HFFc6 (cell line): Measurements from ENCODE around the gene CPXM2. TPM values are rescaled to one million over a fixed set of nuclear protein-coding genes. Genes with fewer than 3 reads are reported as not detected.

ENCODE experiments used
- DNase-seq: peaks from one replicate; pipeline ENCODE4 v3.0.0-alpha.2; 2018
- H3K27ac Mint-ChIP-seq: 2 replicates; pipeline ENCODE4 v1.8.0; 2020; ENCODE audit warnings: mild to moderate bottlenecking, mixed read lengths
- H3K27me3 Mint-ChIP-seq: 2 replicates; pipeline ENCODE4 v1.8.0; 2021; ENCODE audit warnings: mild to moderate bottlenecking, moderate library complexity, mixed read lengths; ENCODE audit not compliant: insufficient read depth
- H3K36me3 Mint-ChIP-seq: 2 replicates; pipeline ENCODE4 v1.8.0; 2021; ENCODE audit warnings: low read depth, mixed read lengths
- H3K4me1 Mint-ChIP-seq: 2 replicates; pipeline ENCODE4 v1.8.0; 2020; ENCODE audit warnings: low read depth, mixed read lengths
- H3K4me3 Mint-ChIP-seq: 2 replicates; pipeline ENCODE4 v1.8.0; 2020; ENCODE audit warnings: mild to moderate bottlenecking, moderate library complexity, mixed read lengths
- H3K9me3 Mint-ChIP-seq: 2 replicates; pipeline ENCODE4 v1.8.0; 2020; ENCODE audit warnings: mild to moderate bottlenecking, mixed read lengths
- CTCF ChIP-seq: fragments of 200-600 bp; sonication (generic); IDR thresholded peaks from 2 replicates; pipeline ENCODE4 v1.5.0; 2021; ENCODE audit warnings: antibody characterized with exemption, mild to moderate bottlenecking
- total RNA-seq, 6 experiments: library from RNA; stranded (reverse); fragmentation: NEBNext Ultra II Directional; extraction: Animal tissue kit (Norgen Biotek cat#: 25700); gene quantifications; 2 replicates in 1 of 6; 3 replicates in 5 of 6; pipeline ENCODE4 v1.2.3, GENCODE V29; 2021

The CPXM2 gene
- total RNA-seq, 6 experiments from 2014 or later: not detected

DNA sequence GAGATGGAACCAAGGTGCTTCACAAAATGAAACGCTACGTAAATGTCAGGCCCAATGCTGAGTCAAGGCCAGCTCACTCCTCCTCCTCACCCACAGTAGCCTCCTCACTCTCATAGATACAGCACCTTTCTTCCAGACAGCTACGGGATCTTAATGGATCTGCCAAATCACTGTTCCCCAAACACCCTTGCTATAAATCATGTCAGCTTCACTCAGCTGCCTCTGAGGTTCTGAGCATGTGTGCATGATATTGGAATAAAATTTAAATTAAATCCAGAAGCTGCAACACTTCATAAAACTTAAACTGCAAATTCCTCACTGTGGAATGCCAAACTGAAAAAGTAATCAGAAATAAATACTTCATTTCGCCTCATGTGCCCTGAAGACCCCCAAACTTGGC lies 14.7 kb upstream of the CPXM2 start:
- Mint-ChIP-seq H3K4me1 (no peaks in the 10 kb centered on the region; the same call in 1 of the 2 replicates), H3K9me3 (peaks cover 11% of the 10 kb centered on the region), H3K27ac (no peak overlapping the region), H3K27me3 (peaks cover 21% of the 10 kb centered on the region), H3K36me3 (no peaks in the 10 kb centered on the region; the same call in 1 of the 2 replicates), H3K4me3 (no peak overlapping the region)
- no peak for DNase-seq
- TF ChIP-seq CTCF: no peak

DNA sequence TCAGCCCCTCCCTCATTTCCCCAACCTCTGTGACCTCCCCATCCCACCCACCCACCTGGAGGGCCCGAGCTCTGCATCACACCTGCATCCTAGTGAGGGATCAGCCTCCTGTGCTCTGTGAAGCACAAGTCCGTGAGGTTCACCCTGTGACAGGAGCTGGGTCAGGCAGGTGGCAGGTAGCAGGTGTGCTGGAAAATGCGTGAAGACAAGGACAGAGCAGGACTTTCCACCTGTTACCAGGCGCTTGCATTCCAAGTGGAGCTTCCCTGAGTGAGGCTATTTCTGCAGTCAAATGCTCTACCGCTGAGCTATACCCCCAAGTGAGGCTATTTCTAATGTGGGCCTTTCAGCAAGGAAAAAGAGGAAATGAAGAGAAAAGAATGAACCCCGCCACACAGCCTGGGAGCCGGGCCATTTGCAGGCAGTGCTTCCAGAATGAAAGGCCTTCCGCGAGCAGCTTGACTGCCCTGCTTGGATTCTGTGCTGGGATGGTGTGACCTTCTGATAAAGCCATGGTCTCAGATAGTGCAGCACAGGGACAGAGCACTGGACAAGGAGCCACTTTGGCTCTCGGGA lies 13.3 kb upstream of the CPXM2 start:
- no peak for DNase-seq
- Mint-ChIP-seq H3K4me1 (no peaks in the 10 kb centered on the region; the same call in 1 of the 2 replicates), H3K36me3 (peaks cover 6% of the 10 kb centered on the region; the same call in 1 of the 2 replicates), H3K9me3 (peaks cover 11% of the 10 kb centered on the region), H3K27ac (no peak overlapping the region), H3K27me3 (peaks cover 19% of the 10 kb centered on the region; the same call in 1 of the 2 replicates), H3K4me3 (no peak overlapping the region)
- TF ChIP-seq CTCF: no peak

- H3K4me3 Mint-ChIP-seq: no peak overlapping the region
- H3K4me1 Mint-ChIP-seq: no peaks in the 10 kb centered on the region; the same call in 1 of the 2 replicates
- TF ChIP-seq CTCF: no peak
- peaks cover 17% of the 10 kb centered on the region; the same call in 1 of the 2 replicates for H3K27me3 Mint-ChIP-seq
- DNase-seq: no peak
- H3K27ac Mint-ChIP-seq: no peak overlapping the region
- peaks cover 18% of the 10 kb centered on the region for H3K9me3 Mint-ChIP-seq
- peaks cover 12% of the 10 kb centered on the region; the same call in 1 of the 2 replicates for H3K36me3 Mint-ChIP-seq
Measured at GRCh38 chr10:123903621-123904020, 12.0 kb upstream of the CPXM2 start.

GRCh38 chr10:123901621-123902020 lies 10.0 kb upstream of the CPXM2 start:
- TF ChIP-seq CTCF: no peak
- Mint-ChIP-seq H3K27me3 (peaks cover 10% of the 10 kb centered on the region; the same call in 1 of the 2 replicates), H3K36me3 (peaks cover 12% of the 10 kb centered on the region), H3K27ac (no peak overlapping the region), H3K4me3 (no peak overlapping the region), H3K4me1 (no peaks in the 10 kb centered on the region), H3K9me3 (peaks cover 18% of the 10 kb centered on the region)
- DNase-seq: no peak

- Mint-ChIP-seq H3K4me1 (no peaks in the 10 kb centered on the region), H3K27me3 (peaks cover 3% of the 10 kb centered on the region; the same call in 1 of the 2 replicates), H3K4me3 (no peak overlapping the region), H3K36me3 (peaks cover 12% of the 10 kb centered on the region), H3K27ac (no peak overlapping the region), H3K9me3 (peaks cover 18% of the 10 kb centered on the region)
- peak; percentile 58; the same call in 1 of the 2 replicates for TF ChIP-seq CTCF
- DNase-seq: no peak
Measured at GRCh38 chr10:123897146-123897545, 5.5 kb upstream of the CPXM2 start.
